Gastroesophageal sphincter (tissue), 3 donors: Measurements from ENCODE around the gene SMCO3.

ENCODE experiments used
- POLR2A ChIP-seq, 2 donors: fragments of 450-650 bp; IDR thresholded peaks; one replicate each; pipeline ENCODE4 v1.6.1; 2017; ENCODE audit warnings: antibody characterized with exemption in 2 of 2, mild to moderate bottlenecking in 2 of 2, moderate library complexity in 1 of 2
- POLR2AphosphoS5 ChIP-seq: sonication (generic); formaldehyde crosslinking; IDR thresholded peaks from one replicate; pipeline ENCODE4 v1.6.1; 2017; ENCODE audit warnings: antibody characterized with exemption
- TF ChIP-seq, protein P1 (sequence below), 4 experiments: fragments of 200-600 bp in 2 of 4; fragments of 450-650 bp in 2 of 4; sonication (generic) in 1 of 4; IDR thresholded peaks; one replicate each; pipeline ENCODE4 v1.5.1; 2017 to 2019; ENCODE audit warnings: antibody characterized with exemption in 4 of 4, mild to moderate bottlenecking in 2 of 4, moderate library complexity in 2 of 4

DNA sequence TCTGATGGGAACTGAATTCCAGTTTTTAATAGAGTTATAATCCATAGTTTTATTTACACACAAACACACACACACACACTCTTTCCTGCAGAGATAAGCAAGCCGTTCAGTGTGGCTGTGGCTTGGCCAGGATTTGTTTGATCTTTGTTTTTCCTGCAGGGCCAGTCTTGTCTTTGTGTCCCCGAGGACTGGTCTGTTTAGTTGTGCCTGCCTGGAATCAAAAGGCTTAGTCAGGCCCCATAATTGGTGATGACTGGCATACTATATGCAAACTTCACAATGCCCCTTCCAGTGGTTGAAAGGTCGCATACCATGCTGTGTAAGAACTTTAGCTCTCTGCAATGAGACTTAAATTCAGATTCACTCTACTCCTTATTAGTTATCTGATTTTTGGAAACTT lies 36.7 kb downstream of the SMCO3 start:
- TF ChIP-seq POLR2AphosphoS5 (no peak), POLR2A (IDR thresholded peaks at IDR 0.05) (no peak)
- TF ChIP-seq, protein P1, sequence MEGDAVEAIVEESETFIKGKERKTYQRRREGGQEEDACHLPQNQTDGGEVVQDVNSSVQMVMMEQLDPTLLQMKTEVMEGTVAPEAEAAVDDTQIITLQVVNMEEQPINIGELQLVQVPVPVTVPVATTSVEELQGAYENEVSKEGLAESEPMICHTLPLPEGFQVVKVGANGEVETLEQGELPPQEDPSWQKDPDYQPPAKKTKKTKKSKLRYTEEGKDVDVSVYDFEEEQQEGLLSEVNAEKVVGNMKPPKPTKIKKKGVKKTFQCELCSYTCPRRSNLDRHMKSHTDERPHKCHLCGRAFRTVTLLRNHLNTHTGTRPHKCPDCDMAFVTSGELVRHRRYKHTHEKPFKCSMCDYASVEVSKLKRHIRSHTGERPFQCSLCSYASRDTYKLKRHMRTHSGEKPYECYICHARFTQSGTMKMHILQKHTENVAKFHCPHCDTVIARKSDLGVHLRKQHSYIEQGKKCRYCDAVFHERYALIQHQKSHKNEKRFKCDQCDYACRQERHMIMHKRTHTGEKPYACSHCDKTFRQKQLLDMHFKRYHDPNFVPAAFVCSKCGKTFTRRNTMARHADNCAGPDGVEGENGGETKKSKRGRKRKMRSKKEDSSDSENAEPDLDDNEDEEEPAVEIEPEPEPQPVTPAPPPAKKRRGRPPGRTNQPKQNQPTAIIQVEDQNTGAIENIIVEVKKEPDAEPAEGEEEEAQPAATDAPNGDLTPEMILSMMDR (IDR thresholded peaks at IDR 0.05), result no peak
